Spinal cord (tissue), 10 donors: ENCODE measurements around the gene SHROOM2. TPM values are rescaled to one million over a fixed set of nuclear protein-coding genes. Genes with fewer than 3 reads are reported as not detected.

ENCODE experiments used
- DNase-seq, 6 donors: peaks; one replicate each; pipeline versions ENCODE4 v3.0.0 to v3.0.0-alpha.2; 2013 to 2015; ENCODE audit warnings: low spot score in 6 of 6, low read depth in 4 of 6
- H3K27ac ChIP-seq: one replicate; pipeline ENCODE4 v1.5.1; 2013; ENCODE audit warnings: low read depth, low read length, control low read depth
- H3K27me3 ChIP-seq: one replicate; pipeline ENCODE4 v1.6.1; 2013; ENCODE audit warnings: low read length; ENCODE audit not compliant: control insufficient read depth, insufficient read depth
- H3K36me3 ChIP-seq: one replicate; pipeline ENCODE4 v1.6.1; 2013; ENCODE audit warnings: low read length; ENCODE audit not compliant: control insufficient read depth, insufficient read depth
- H3K4me1 ChIP-seq: one replicate; pipeline ENCODE4 v1.6.1; 2013; ENCODE audit warnings: low read length; ENCODE audit not compliant: control insufficient read depth, insufficient read depth
- H3K4me3 ChIP-seq: one replicate; pipeline ENCODE4 v1.5.1; 2013; ENCODE audit warnings: low read depth, low read length, control low read depth
- H3K9me3 ChIP-seq: one replicate; pipeline ENCODE4 v1.6.1; 2013; ENCODE audit warnings: low read length; ENCODE audit not compliant: control insufficient read depth, insufficient read depth
- WGBS: methylation state at CpG from one replicate; pipeline ENCODE4 v1.1.5; 2013; ENCODE audit warnings: missing lambda C conversion rate; ENCODE audit not compliant: insufficient coverage; 5-methylcytosine and 5-hydroxymethylcytosine counted together
- polyA plus RNA-seq, 2 donors: library from polyadenylated mRNA; unstranded; fragments of 120-200 nt; gene quantifications; one replicate each; pipeline ENCODE4 v1.2.1, GENCODE V29; 2013; ENCODE audit not compliant: insufficient read length in 2 of 2
- small RNA-seq: library from RNA; depleted of rRNA; stranded (forward); fragments of <200 nt; gene quantifications from one replicate; pipeline ENCODE3, GENCODE V24; 2014; ENCODE audit warnings: low replicate concordance
- total RNA-seq, 2 donors: library from RNA; depleted of rRNA in 1 of 2; stranded (reverse); fragments of 120-200 nt in 1 of 2; fragments of >200 nt in 1 of 2; gene quantifications; one replicate each; pipeline versions ENCODE4 v1.2.3 to v1.2.4, GENCODE V29; 2013 to 2014
- donor health status: healthy.

SHROOM2 gene
- total and polyA plus RNA-seq, 4 donors, result 15.5 to 45.7 (median 36.5) TPM

- H3K27me3 ChIP-seq, result no peaks in the 10 kb centered on the region
- no peak overlapping the region for H3K27ac ChIP-seq
- WGBS, result 89% methylated on average over 9 of the region's 9 CpGs
- H3K4me3 ChIP-seq, result no peak overlapping the region
- H3K36me3 ChIP-seq, result peaks cover 5% of the 10 kb centered on the region
- no peaks in the 10 kb centered on the region for H3K4me1 ChIP-seq
- no peak for DNase-seq
- no peaks in the 10 kb centered on the region for H3K9me3 ChIP-seq
Measured at GRCh38 chrX:9997041-9997440, 210.8 kb downstream of the SHROOM2 start.

DNA sequence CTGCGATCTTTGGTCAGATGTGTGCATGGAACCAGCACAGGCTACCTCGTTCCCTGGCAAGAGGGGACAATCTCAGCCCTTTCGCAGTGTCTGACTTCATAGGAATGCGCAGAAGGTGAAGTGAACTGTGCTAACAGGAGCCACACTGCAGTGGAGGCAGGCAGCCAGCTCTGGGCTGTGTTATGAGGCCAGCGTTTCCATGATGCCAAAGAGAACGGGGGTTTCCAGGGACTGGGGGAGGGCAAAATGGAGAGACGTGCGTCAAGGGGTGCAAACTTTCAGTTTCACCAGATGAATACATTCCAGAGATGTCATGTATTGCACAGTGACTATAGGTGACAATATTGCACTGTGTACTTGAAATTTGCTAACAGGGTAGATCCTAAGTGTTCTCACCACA lies 211.3 kb downstream of the SHROOM2 start:
- Histone ChIP-seq H3K27ac (no peak overlapping the region), H3K9me3 (no peaks in the 10 kb centered on the region), H3K27me3 (no peaks in the 10 kb centered on the region), H3K4me1 (no peaks in the 10 kb centered on the region), H3K4me3 (no peak overlapping the region), H3K36me3 (peaks cover 5% of the 10 kb centered on the region)
- no peak for DNase-seq
- WGBS, result 85% methylated on average over 6 of the region's 8 CpGs

Small RNAs within 50 kb of the gene (small RNA-seq; reads per million reads assigned to genes)
- not detected for gene RF00019

Other genes starting within 250 kb of the SHROOM2 start
- 1 to 10 TPM; 3.7 to 6.5 TPM for gene GPR143, start 20.6 kb upstream of the SHROOM2 start, total RNA-seq
- 1 to 10 TPM; 5.3 to 5.9 TPM for gene GPR143, start 20.6 kb upstream of the SHROOM2 start, polyA plus RNA-seq
- under 1 TPM; 0.30 to 0.33 TPM for gene CLDN34, start 180.9 kb downstream of the SHROOM2 start, total RNA-seq
- gene CLDN34, start 180.9 kb downstream of the SHROOM2 start, polyA plus RNA-seq, result under 1 TPM in 1 of 2 donors, not detected in 1; 0.53 TPM